GM10248 (cell line): Measurements from ENCODE around the gene OSBP.

Experiments
- CTCF ChIA-PET: fragments of 300-600 bp; sonication (Branson Sonifier 250); formaldehyde crosslinking; extraction: SDS; loops from one replicate; lab custom pipeline; 2021; ENCODE audit warnings: antibody characterized with exemption; lab: Yijun Ruan, JAX
- POLR2A ChIA-PET: fragments of 350-650 bp; sonication (Branson Sonifier 250); formaldehyde crosslinking; extraction: SDS; loops from one replicate; lab custom pipeline; 2020; ENCODE audit warnings: antibody characterized with exemption; lab: Yijun Ruan, JAX
- DNase-seq: peaks from one replicate; pipeline ENCODE4 v3.0.0; 2012; ENCODE audit errors: extremely low spot score
- TF ChIP-seq, protein P1 (sequence below): IDR thresholded peaks from 2 replicates; pipeline ENCODE4 v1.5.1; 2012; ENCODE audit warnings: mild to moderate bottlenecking, low read depth; ENCODE audit errors: extremely low read depth, missing control alignments, control extremely low read depth

The OSBP gene

DNA sequence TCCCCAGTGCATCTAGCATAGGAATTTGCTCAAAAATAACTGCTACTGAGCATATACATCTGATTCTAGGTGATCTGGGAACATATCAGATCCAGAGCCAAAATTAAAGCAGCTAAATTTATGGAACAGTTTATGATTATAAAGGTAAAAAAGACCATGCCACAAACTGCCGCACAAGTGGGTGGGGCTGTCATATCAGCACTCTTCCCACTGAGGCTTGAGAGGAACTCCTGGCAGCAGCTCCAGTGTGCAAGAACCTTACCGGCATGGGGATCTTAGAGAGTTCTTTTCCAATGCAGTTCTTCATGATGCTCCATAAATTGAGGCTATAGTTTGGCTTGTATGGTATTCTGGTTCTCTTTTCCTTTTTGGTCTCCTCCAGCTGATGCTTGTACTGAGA, 15.3 kb downstream of the OSBP start:
- no peak for DNase-seq
- CTCF ChIA-PET, result no interaction called here
- TF ChIP-seq, protein P1, sequence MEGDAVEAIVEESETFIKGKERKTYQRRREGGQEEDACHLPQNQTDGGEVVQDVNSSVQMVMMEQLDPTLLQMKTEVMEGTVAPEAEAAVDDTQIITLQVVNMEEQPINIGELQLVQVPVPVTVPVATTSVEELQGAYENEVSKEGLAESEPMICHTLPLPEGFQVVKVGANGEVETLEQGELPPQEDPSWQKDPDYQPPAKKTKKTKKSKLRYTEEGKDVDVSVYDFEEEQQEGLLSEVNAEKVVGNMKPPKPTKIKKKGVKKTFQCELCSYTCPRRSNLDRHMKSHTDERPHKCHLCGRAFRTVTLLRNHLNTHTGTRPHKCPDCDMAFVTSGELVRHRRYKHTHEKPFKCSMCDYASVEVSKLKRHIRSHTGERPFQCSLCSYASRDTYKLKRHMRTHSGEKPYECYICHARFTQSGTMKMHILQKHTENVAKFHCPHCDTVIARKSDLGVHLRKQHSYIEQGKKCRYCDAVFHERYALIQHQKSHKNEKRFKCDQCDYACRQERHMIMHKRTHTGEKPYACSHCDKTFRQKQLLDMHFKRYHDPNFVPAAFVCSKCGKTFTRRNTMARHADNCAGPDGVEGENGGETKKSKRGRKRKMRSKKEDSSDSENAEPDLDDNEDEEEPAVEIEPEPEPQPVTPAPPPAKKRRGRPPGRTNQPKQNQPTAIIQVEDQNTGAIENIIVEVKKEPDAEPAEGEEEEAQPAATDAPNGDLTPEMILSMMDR, result no peak
- POLR2A ChIA-PET, result no interaction called here

DNA sequence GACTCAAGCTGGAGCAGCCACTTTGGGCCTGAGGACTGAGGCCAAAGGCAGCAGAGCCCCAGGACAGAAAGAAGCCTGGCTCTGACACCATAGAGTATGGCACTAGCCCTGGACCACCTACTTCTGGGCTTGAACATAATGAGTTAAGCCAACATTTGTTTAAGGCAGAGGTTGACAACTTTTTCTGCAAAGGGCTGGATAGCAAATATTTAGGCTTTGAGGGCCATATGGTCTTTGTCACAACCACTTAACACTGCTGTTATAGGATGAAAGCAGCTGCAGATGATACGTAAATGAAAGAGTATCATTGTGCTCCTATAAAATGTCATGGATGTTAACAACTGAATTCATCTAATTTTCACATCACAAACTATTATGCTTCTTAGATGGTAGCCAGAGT, 16.6 kb downstream of the OSBP start:
- no peak for DNase-seq
- POLR2A ChIA-PET, result no interaction called here
- TF ChIP-seq, protein P1, result no peak
- CTCF ChIA-PET, result interaction anchor here (1.2 to 2.4 kb wide), 3 partner anchors 10 to 21 kb away, joined by 3 to 11 read pairs (median 5); no protein-coding TSS in a partner anchor

DNA sequence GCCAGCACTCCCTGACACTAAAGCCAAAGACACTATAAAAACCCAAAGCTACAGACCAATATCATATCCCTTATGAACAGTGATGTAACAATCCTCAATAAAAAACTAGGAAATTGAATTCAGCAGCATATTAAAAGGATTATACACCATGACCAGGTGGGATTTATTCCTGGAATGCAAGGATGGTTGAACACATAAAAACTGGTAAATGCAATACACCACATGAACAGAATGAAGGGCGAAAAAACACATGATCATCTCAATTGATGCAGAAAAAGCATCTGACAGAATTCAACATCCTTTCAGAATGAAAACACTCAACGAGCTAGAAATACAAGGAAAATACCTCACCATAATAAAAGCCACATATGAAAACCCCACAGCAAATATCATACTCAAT, 31.3 kb downstream of the OSBP start:
- POLR2A ChIA-PET, result no interaction called here
- CTCF ChIA-PET, result no interaction called here
- TF ChIP-seq, protein P1, result no peak
- no peak for DNase-seq

DNA sequence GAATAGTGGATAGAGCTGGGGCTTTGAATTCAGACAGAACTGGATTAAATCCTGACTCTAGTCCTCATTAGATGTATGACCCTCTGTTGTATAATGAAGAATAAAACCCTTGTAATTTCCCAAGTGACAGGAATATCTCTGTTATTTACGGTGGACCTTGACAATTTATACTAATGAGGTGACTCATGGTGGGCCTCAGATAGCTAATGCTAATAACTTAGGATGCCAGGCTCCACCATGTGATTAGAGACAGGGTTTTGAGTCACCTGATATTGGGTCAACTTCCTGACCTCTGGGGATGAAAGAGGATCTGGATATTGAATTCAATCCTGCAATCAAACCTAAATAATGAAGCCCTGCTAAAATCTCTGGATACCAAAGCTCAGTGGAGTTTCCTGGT, 33.6 kb downstream of the OSBP start:
- ChIA-PET CTCF (interaction anchor here (1.9 kb wide), 1 partner anchor 12 kb away, joined by 4 read pairs; no protein-coding TSS in a partner anchor), POLR2A (no interaction called here)
- no peak for DNase-seq
- TF ChIP-seq, protein P1, result no peak

DNA sequence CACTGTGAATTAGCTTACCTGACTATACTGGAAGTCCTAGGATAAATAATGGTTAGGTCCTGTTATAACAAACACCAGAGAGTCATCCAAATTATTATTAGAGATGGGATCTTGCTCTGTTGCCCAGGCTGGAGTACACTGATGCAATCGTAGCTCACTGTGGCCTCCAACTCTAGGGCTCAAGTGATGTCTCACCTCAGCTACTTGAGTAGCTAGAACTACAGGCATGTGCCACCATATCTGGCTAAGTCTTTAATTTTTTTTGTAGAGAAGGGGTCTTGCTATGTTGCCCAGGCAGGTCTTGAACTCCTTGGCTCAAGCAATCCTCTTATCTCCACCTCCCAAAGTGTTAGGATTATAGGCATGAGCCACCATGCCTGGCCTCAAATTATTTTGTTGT, 37.2 kb downstream of the OSBP start:
- no peak for DNase-seq
- ChIA-PET CTCF (interaction anchor here (0.8 kb wide), 1 partner anchor 20 kb away, joined by 3 read pairs; no protein-coding TSS in a partner anchor), POLR2A (no interaction called here)
- TF ChIP-seq, protein P1, result no peak

DNA sequence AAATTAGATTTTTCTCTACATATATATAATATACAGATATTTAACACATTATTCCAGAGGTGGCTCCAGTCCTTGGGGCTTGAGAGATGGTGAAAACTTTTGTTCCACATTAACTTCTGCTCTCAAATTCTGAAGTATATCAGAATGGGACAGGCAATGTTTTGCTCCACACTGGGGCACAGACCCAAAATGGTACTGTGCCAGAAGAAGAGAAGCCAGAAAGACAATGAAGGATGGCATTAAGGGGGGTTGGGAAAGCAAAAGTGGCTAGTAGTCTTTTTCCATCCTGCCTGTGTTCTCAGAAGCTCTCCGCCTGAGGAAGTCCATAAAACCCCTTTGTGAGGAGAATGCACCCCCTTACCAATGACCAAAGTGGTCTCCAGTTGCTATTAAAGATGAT, 40.1 kb downstream of the OSBP start:
- DNase-seq, result no peak
- CTCF ChIA-PET, result no interaction called here
- TF ChIP-seq, protein P1, result no peak
- POLR2A ChIA-PET, result no interaction called here
